Measurements from ENCODE around the gene ENOPH1.
"Not testable (repeated sequence)": the region's sequence is repeated elsewhere in the genome, so short reads cannot be mapped to it uniquely, and the experiment has no call there.

GRCh38 chr4:82415061-82415460 is 15.3 kb upstream of the ENOPH1 start:
- TF ChIP-seq CTCF (conservative IDR thresholded peaks at IDR 0.05); EZH2 (IDR thresholded peaks at IDR 0.05; ENCODE audit: low read depth): not testable (repeated sequence)
